Upper lobe of left lung (tissue), 6 donors: ENCODE data around the gene EPC1. TPM values are rescaled to one million over a fixed set of nuclear protein-coding genes. Genes with fewer than 3 reads are reported as not detected.

ENCODE experiments used
- ATAC-seq, 2 donors: fragments of 200-7000 bp; cut with Tn5 transposase; one replicate each; pipeline ENCODE4 v1.9.1; 2022; ENCODE audit warnings: mild to moderate bottlenecking in 2 of 2, moderate library complexity in 2 of 2; ENCODE audit not compliant: low FRiP score in 2 of 2
- DNase-seq, 2 donors: peaks; one replicate each; pipeline ENCODE4 v3.0.0-alpha.2; 2019 to 2020
- H3K27ac ChIP-seq, 4 donors: fragments of 200-600 bp; sonication (generic); one replicate each; pipeline ENCODE4 v1.5.1; 2016 to 2019
- H3K27me3 ChIP-seq, 4 donors: fragments of 200-600 bp; sonication (generic); one replicate each; pipeline ENCODE4 v1.5.1; 2017 to 2019
- H3K36me3 ChIP-seq, 4 donors: fragments of 200-600 bp; sonication (generic); one replicate each; pipeline ENCODE4 v1.5.1; 2016 to 2019
- H3K4me1 ChIP-seq, 4 donors: fragments of 200-600 bp; sonication (generic); one replicate each; pipeline ENCODE4 v1.5.1; 2018 to 2019
- H3K4me3 ChIP-seq, 4 donors: fragments of 200-600 bp; sonication (generic); one replicate each; pipeline ENCODE4 v1.5.1; 2017 to 2019; ENCODE audit warnings: mild to moderate bottlenecking in 2 of 4, moderate library complexity in 1 of 4
- H3K9me3 ChIP-seq, 4 donors: fragments of 200-600 bp; sonication (generic); one replicate each; pipeline ENCODE4 v1.5.1; 2018 to 2019
- EP300 ChIP-seq, 4 donors: sonication (generic); formaldehyde crosslinking; IDR thresholded peaks; one replicate each; pipeline ENCODE4 v1.5.1; 2017; ENCODE audit warnings: antibody characterized with exemption in 4 of 4, control low read depth in 2 of 4
- POLR2A ChIP-seq, 4 donors: fragments of 450-650 bp; IDR thresholded peaks; one replicate each; pipeline ENCODE4 v1.5.1; 2016 to 2017; ENCODE audit warnings: antibody characterized with exemption in 4 of 4, mild to moderate bottlenecking in 2 of 4
- POLR2AphosphoS5 ChIP-seq, 2 donors: sonication (generic); formaldehyde crosslinking; IDR thresholded peaks; one replicate each; pipeline ENCODE4 v1.5.1; 2017; ENCODE audit warnings: antibody characterized with exemption in 2 of 2
- WGBS, 2 donors: methylation state at CpG; one replicate each; pipeline ENCODE4 v1.1.5; 2017 to 2018; 5-methylcytosine and 5-hydroxymethylcytosine counted together
- total RNA-seq, 6 donors: library from RNA; depleted of rRNA in 4 of 6; stranded (reverse); fragments of >200 nt in 4 of 6; gene quantifications; one replicate each; pipeline versions ENCODE4 v1.1.0 to v1.2.1, GENCODE V29; 2016 to 2021
- TF ChIP-seq, protein P1 (sequence below), 6 experiments: fragments of 450-650 bp in 4 of 6; fragments of 200-600 bp in 2 of 6; sonication (generic) in 2 of 6; IDR thresholded peaks; one replicate each; pipeline ENCODE4 v1.5.1; 2016 to 2019; ENCODE audit warnings: antibody characterized with exemption in 6 of 6
- donor health status: DM: no; HTN: no; CAD: no; lungs with moderate emphysema.
- donor health status: DM: no; HTN: yes; CAD: no; lungs with severe emphysema.

The EPC1 gene
- total RNA-seq, 6 donors from 2014 or later, result 26.2 to 82.8 (median 36.7) TPM

DNA sequence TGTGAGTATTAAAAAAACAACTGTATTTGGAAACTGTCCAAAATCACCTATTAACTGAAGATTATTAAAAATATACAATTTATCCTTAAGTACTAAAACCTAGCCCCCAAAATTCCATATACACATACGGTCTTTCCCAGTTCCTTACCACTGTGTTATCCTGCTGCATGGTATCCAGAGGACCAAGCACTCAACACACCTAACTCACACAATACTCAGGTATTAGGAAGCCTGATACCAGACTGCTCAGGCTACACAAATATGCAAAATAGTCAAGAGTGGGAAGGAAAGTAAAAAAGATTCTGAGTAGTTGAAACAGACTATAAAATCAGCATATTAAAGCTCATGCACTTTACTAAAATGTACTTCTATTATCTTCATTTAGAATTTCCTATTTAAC, 67.2 kb downstream of the EPC1 start:
- TF ChIP-seq POLR2A (IDR thresholded peaks at IDR 0.05), result no peak
- no peak for TF ChIP-seq EP300 (IDR thresholded peaks at IDR 0.05)
- TF ChIP-seq, protein P1, sequence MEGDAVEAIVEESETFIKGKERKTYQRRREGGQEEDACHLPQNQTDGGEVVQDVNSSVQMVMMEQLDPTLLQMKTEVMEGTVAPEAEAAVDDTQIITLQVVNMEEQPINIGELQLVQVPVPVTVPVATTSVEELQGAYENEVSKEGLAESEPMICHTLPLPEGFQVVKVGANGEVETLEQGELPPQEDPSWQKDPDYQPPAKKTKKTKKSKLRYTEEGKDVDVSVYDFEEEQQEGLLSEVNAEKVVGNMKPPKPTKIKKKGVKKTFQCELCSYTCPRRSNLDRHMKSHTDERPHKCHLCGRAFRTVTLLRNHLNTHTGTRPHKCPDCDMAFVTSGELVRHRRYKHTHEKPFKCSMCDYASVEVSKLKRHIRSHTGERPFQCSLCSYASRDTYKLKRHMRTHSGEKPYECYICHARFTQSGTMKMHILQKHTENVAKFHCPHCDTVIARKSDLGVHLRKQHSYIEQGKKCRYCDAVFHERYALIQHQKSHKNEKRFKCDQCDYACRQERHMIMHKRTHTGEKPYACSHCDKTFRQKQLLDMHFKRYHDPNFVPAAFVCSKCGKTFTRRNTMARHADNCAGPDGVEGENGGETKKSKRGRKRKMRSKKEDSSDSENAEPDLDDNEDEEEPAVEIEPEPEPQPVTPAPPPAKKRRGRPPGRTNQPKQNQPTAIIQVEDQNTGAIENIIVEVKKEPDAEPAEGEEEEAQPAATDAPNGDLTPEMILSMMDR (IDR thresholded peaks at IDR 0.05), result no peak
- no peak for TF ChIP-seq POLR2AphosphoS5 (IDR thresholded peaks at IDR 0.05)
- Histone ChIP-seq H3K4me3 (no peak overlapping the region), H3K4me1 (peaks cover 0 to 4% (median 0%) of the 10 kb centered on the region in 4 donors), H3K27ac (no peak overlapping the region), H3K27me3 (no peaks in the 10 kb centered on the region), H3K9me3 (no peaks in the 10 kb centered on the region), H3K36me3 (peaks cover 7 to 62% (median 8%) of the 10 kb centered on the region in 4 donors)
- no peak for ATAC-seq
- 74 to 81% methylated on average over 1 of the region's 1 CpG for WGBS, 2 donors
- DNase-seq, result no peak

DNA sequence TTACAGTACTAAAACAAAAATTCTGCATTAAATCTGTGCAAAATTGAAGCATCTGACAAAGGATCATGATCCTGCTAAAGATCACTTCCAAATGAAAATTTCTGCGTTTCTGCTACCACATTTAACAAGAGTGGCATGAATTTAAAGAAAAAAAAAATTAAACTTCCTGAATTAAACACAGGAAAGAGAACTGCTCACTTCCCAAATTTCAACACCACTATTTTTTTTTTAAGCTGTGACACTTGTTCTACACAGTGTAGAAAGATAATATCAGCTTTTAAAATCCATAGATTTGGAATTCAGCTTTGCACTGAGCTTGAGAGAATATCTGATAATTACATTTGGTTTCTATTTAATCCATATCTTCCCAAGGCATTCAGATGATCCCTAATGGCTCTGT, 73.6 kb downstream of the EPC1 start:
- peak overlapping the region in 1 of 4 donors; percentile 11 for H3K27ac ChIP-seq
- peaks cover 0 to 12% (median 0%) of the 10 kb centered on the region in 4 donors for H3K4me1 ChIP-seq
- TF ChIP-seq POLR2A (IDR thresholded peaks at IDR 0.05) (no peak), EP300 (IDR thresholded peaks at IDR 0.05) (no peak), POLR2AphosphoS5 (IDR thresholded peaks at IDR 0.05) (no peak)
- TF ChIP-seq, protein P1 (IDR thresholded peaks at IDR 0.05), result no peak
- no peak for ATAC-seq
- H3K27me3 ChIP-seq, result no peaks in the 10 kb centered on the region
- no peak overlapping the region for H3K4me3 ChIP-seq
- 52 to 73% methylated on average over 1 of the region's 1 CpG for whole genome bisulfite sequencing, 2 donors
- no peaks in the 10 kb centered on the region for H3K9me3 ChIP-seq
- H3K36me3 ChIP-seq, result peaks cover 29 to 72% (median 35%) of the 10 kb centered on the region in 4 donors
- DNase-seq, result no peak

DNA sequence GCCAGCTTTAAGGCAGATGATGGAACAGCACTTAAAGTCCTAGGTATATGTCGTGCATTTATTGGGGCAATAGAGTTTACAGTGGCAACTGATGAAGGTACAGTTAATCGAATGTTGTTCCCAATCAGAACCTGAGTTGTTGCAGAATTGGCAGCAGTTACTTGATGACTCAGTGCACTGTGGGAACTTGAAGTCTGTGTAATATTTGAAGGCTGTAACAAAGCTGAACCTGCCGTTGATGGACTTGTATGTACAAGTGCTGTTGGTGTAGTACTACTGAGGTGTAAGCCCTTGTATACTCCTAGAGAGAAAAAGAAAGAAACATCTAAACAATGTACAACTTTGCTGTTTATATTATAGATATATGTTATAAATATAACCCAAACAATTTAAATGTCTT, 75.3 kb downstream of the EPC1 start:
- Histone ChIP-seq H3K27ac (no peak overlapping the region), H3K27me3 (no peaks in the 10 kb centered on the region), H3K4me1 (peaks cover 0 to 12% (median 0%) of the 10 kb centered on the region in 4 donors), H3K9me3 (no peaks in the 10 kb centered on the region), H3K36me3 (peaks cover 29 to 79% (median 38%) of the 10 kb centered on the region in 4 donors), H3K4me3 (no peak overlapping the region)
- ATAC-seq, result no peak
- WGBS, 2 donors, result 90 to 93% methylated on average over 3 of the region's 3 CpGs
- TF ChIP-seq POLR2A (IDR thresholded peaks at IDR 0.05), result no peak
- TF ChIP-seq EP300 (IDR thresholded peaks at IDR 0.05), result no peak
- TF ChIP-seq, protein P1 (IDR thresholded peaks at IDR 0.05), result no peak
- TF ChIP-seq POLR2AphosphoS5 (IDR thresholded peaks at IDR 0.05), result no peak
- no peak for DNase-seq

DNA sequence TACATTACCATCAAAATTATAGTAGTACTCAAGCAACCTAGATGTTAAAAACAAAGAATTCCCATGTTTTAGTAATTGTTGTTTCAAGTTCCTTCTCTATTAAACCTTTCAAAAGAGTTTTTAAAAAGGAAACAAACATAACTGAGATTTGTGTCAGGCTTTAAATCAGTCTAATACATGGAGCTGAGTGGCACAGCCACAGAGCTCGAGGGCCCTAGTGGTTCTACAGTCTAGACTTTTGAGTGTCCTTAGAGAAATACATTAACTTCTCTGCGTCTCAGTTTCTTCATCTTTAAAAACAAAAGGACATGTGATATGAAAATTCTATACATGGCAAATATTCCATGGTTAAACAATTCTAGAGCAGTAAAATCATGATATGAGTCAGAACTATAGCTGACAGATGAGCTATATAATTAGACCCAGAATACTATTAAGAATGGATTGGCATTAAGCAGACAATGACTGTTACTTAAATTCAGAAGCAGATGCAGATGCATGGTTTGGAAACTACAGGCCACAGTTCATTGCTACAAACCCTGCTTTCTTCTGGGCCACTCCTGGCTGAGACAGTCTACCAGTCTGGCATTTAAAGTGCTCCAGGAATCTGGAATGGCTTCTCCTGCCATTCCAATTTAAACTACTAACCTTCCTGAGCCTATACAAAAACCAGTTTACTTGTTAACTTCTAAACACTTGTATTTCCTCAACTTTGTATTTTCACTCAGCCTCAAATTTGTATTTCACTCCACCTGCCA, 77.4 kb downstream of the EPC1 start:
- no peak overlapping the region for H3K4me3 ChIP-seq
- no peaks in the 10 kb centered on the region for H3K9me3 ChIP-seq
- TF ChIP-seq POLR2A (IDR thresholded peaks at IDR 0.05) (no peak), EP300 (IDR thresholded peaks at IDR 0.05) (no peak), POLR2AphosphoS5 (IDR thresholded peaks at IDR 0.05) (no peak)
- TF ChIP-seq, protein P1 (IDR thresholded peaks at IDR 0.05), result no peak
- H3K4me1 ChIP-seq, result peaks cover 0 to 12% (median 0%) of the 10 kb centered on the region in 4 donors
- no peak for DNase-seq
- no peaks in the 10 kb centered on the region for H3K27me3 ChIP-seq
- no peak for ATAC-seq
- H3K36me3 ChIP-seq, result peaks cover 29 to 62% (median 37%) of the 10 kb centered on the region in 4 donors
- H3K27ac ChIP-seq, result no peak overlapping the region
- WGBS, 2 donors, result 71 to 82% methylated on average over 2 of the region's 2 CpGs
